B cell (primary cell): ENCODE data around the gene ZRSR2.

Experiments used
- EZH2 ChIP-seq: IDR thresholded peaks from 2 replicates; pipeline ENCODE4 v1.6.1; 2012; ENCODE audit warnings: borderline replicate concordance, low read depth, mild to moderate bottlenecking, moderate library complexity, low read length; ENCODE audit not compliant: insufficient read depth, poor library complexity, severe bottlenecking
- TF ChIP-seq, protein P1 (sequence below): fragments of 200-600 bp; IDR thresholded peaks from one replicate; pipeline ENCODE4 v1.8.0; 2022; ENCODE audit warnings: antibody characterized with exemption, mild to moderate bottlenecking

DNA sequence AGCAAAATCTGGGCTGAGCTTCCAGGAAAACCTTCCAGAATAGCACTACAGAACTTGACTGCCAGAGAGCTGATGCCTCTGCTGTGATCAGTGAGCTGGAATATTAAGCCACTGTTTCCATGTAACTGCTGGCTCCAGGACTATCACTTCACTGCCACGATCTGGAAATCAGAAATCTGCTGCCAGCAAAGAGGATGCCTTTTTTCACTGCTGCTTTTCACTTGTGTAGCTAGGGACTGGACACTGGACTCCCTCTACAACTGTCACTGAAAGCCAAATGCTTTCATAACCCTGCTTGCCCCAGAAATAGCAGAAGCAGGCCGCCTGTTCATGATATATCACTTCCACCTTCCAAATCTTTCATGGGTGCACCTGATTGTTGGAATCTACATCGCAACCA, 73.7 kb downstream of the ZRSR2 start:
- TF ChIP-seq, protein P1, sequence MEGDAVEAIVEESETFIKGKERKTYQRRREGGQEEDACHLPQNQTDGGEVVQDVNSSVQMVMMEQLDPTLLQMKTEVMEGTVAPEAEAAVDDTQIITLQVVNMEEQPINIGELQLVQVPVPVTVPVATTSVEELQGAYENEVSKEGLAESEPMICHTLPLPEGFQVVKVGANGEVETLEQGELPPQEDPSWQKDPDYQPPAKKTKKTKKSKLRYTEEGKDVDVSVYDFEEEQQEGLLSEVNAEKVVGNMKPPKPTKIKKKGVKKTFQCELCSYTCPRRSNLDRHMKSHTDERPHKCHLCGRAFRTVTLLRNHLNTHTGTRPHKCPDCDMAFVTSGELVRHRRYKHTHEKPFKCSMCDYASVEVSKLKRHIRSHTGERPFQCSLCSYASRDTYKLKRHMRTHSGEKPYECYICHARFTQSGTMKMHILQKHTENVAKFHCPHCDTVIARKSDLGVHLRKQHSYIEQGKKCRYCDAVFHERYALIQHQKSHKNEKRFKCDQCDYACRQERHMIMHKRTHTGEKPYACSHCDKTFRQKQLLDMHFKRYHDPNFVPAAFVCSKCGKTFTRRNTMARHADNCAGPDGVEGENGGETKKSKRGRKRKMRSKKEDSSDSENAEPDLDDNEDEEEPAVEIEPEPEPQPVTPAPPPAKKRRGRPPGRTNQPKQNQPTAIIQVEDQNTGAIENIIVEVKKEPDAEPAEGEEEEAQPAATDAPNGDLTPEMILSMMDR: no peak
- no peak for TF ChIP-seq EZH2
